ENCODE results near the gene MIA2.

GRCh38 chr14:39406560-39406959, 172.8 kb downstream of the MIA2 start:
- TF ChIP-seq CTCF (IDR thresholded peaks at IDR 0.05) (no peak), POLR2A (IDR thresholded peaks at IDR 0.05) (no peak)

Measured in stomach (tissue), 4 donors.